Measurements from ENCODE around the gene S1PR3. TPM values are rescaled to one million over a fixed set of nuclear protein-coding genes. Genes with fewer than 3 reads are reported as not detected.
"Not testable (repeated sequence)": the region's sequence is repeated elsewhere in the genome, so short reads cannot be mapped to it uniquely, and the experiment has no call there.

Gene S1PR3
- 10 to 100 TPM in 1 of 4 donors, 1 to 10 TPM in 3; 4.3 to 13.5 (median 5.6) TPM for total RNA-seq

GRCh38 chr9:88991066-88992034 is at the start of gene S1PR3:
S1PR3 (plus strand) TSS chr9:88991468; CDS start chr9:89001201, 9,733 bp downstream.
- peaks cover 22% of the 10 kb centered on the region for H3K27me3 ChIP-seq
- H3K27ac ChIP-seq: peak within 1 kb of the TSS; percentile 70
- DNase-seq (ENCODE audit: low spot score in 2 of 2): peak in 1 of 2 donors; percentile 75
- WGBS: 16% methylated on average over 19 of the region's 94 CpGs
- no peaks in the 10 kb centered on the region for H3K9me3 ChIP-seq
- peak within 1 kb of the TSS; percentile 81 for H3K4me3 ChIP-seq
- H3K4me1 ChIP-seq: peaks cover 43% of the 10 kb centered on the region
- TF ChIP-seq CTCF (IDR thresholded peaks at IDR 0.05) (peak in 1 of 2 donors; percentile 12), POLR2A (IDR thresholded peaks at IDR 0.05) (no peak), POLR2AphosphoS5 (IDR thresholded peaks at IDR 0.05) (no peak)
- H3K36me3 ChIP-seq: no peaks in the 10 kb centered on the region

GRCh38 chr9:88941586-88941985 is 49.7 kb upstream of the S1PR3 start:
- DNase-seq (ENCODE audit: low spot score in 2 of 2); H3K27me3 ChIP-seq; H3K36me3 ChIP-seq; H3K27ac ChIP-seq; H3K4me1 ChIP-seq; H3K4me3 ChIP-seq; H3K9me3 ChIP-seq: not testable (repeated sequence)
- WGBS: 73% methylated on average over 5 of the region's 5 CpGs

- no peaks in the 10 kb centered on the region for H3K36me3 ChIP-seq
- no peaks in the 10 kb centered on the region for H3K9me3 ChIP-seq
- H3K4me1 ChIP-seq: no peaks in the 10 kb centered on the region
- no peak for DNase-seq (ENCODE audit: low spot score in 2 of 2)
- WGBS: 48% methylated on average over 1 of the region's 1 CpG
- no peak overlapping the region for H3K27ac ChIP-seq
- H3K27me3 ChIP-seq: no peaks in the 10 kb centered on the region
- TF ChIP-seq POLR2AphosphoS5 (IDR thresholded peaks at IDR 0.05) (no peak), CTCF (IDR thresholded peaks at IDR 0.05) (no peak), EP300 (IDR thresholded peaks at IDR 0.05) (no peak), POLR2A (IDR thresholded peaks at IDR 0.05) (no peak)
- no peak overlapping the region for H3K4me3 ChIP-seq
Measured at GRCh38 chr9:88942411-88942810, 48.9 kb upstream of the S1PR3 start.

GRCh38 chr9:88945636-88946333 is 45.5 kb upstream of the S1PR3 start:
- Histone ChIP-seq H3K36me3 (no peaks in the 10 kb centered on the region), H3K4me1 (peaks cover 17% of the 10 kb centered on the region), H3K27ac (no peak overlapping the region), H3K27me3 (no peaks in the 10 kb centered on the region), H3K9me3 (no peaks in the 10 kb centered on the region), H3K4me3 (no peak overlapping the region)
- DNase-seq (ENCODE audit: low spot score in 2 of 2): no peak
- TF ChIP-seq POLR2AphosphoS5 (IDR thresholded peaks at IDR 0.05) (no peak), CTCF (IDR thresholded peaks at IDR 0.05) (no peak), POLR2A (IDR thresholded peaks at IDR 0.05) (no peak), EP300 (IDR thresholded peaks at IDR 0.05) (no peak)
- WGBS: 57% methylated on average over 4 of the region's 4 CpGs

- no peak for TF ChIP-seq EP300 (IDR thresholded peaks at IDR 0.05)
- TF ChIP-seq CTCF (IDR thresholded peaks at IDR 0.05): no peak
- no peak for TF ChIP-seq POLR2AphosphoS5 (IDR thresholded peaks at IDR 0.05)
- TF ChIP-seq POLR2A (IDR thresholded peaks at IDR 0.05): no peak
- Histone ChIP-seq H3K4me3 (no peak overlapping the region), H3K9me3 (no peaks in the 10 kb centered on the region), H3K27me3 (no peaks in the 10 kb centered on the region), H3K4me1 (peaks cover 23% of the 10 kb centered on the region), H3K36me3 (no peaks in the 10 kb centered on the region), H3K27ac (no peak overlapping the region)
- no peak for DNase-seq (ENCODE audit: low spot score in 2 of 2)
- WGBS: 90% methylated on average over 5 of the region's 5 CpGs
Measured at GRCh38 chr9:88947581-88948573, 43.4 kb upstream of the S1PR3 start.
